Motor neuron (in vitro differentiated cells): ENCODE data around the gene ZSCAN22. TPM values are rescaled to one million over a fixed set of nuclear protein-coding genes. Genes with fewer than 3 reads are reported as not detected.
"Not testable (repeated sequence)": the region's sequence is repeated elsewhere in the genome, so short reads cannot be mapped to it uniquely, and the experiment has no call there.

Experiments
- ATAC-seq, 8 experiments: fragments of 200-7000 bp; cut with Tn5 transposase; replicated peaks in 6 of 8; 2 replicates each; pipeline ENCODE4 v1.8.0; 2021; ENCODE audit warnings: mild to moderate bottlenecking in 8 of 8, moderate library complexity in 8 of 8
- H3K27ac ChIP-seq, 2 donors: fragments of 250-450 bp; sonication (Bioruptor Pico); 2 replicates each; pipeline ENCODE4 v1.9.0; 2021; ENCODE audit warnings: antibody characterized with exemption in 2 of 2, mild to moderate bottlenecking in 2 of 2, moderate library complexity in 1 of 2
- H3K4me1 ChIP-seq, 2 donors: fragments of 250-450 bp; sonication (Bioruptor Pico); replicated peaks in 1 of 2; 2 replicates each; pipeline ENCODE4 v1.6.1; 2021; ENCODE audit warnings: antibody characterized with exemption in 2 of 2, mild to moderate bottlenecking in 2 of 2, moderate library complexity in 1 of 2
- H3K4me3 ChIP-seq, 5 donors: fragments of 250-450 bp; sonication (Bioruptor Pico); 2 replicates each; pipeline ENCODE4 v1.9.0; 2021; ENCODE audit warnings: antibody characterized with exemption in 5 of 5, mild to moderate bottlenecking in 5 of 5, moderate library complexity in 4 of 5
- WGBS, 10 experiments: fragments of 450-650 bp; shearing (Covaris generic); methylation state at CpG; one replicate each; pipeline ENCODE4 v1.0.0; 2022; 5-methylcytosine and 5-hydroxymethylcytosine counted together
- in situ Hi-C, 9 experiments: fragments of 400-800 bp; cut with MboI; loops; one replicate each; pipeline ENCODE4 v1.15.0; 2021; ENCODE audit warnings: low sequenced_read_pairs in 9 of 9, low pct_unique_long_range_greater_than_20kb in 2 of 9; ENCODE audit not compliant: unreplicated experiment in 9 of 9
- total RNA-seq, 8 experiments: library from RNA; unstranded; fragments of 300-600 nt; gene quantifications; 2 replicates each; pipeline versions ENCODE4 v1.2.3 to v1.2.4, GENCODE V29; 2022

Gene ZSCAN22
- total RNA-seq, 8 experiments from 2014 or later: 2.0 to 4.1 (median 3.3) TPM

- ATAC-seq, H3K27ac ChIP-seq: not testable (repeated sequence)
Measured at GRCh38 chr19:58348080-58348479, 21.3 kb downstream of the ZSCAN22 start.

GRCh38 chr19:58349590-58349989, 22.8 kb downstream of the ZSCAN22 start:
- no peak overlapping the region for H3K4me3 ChIP-seq
- peaks cover 5 to 9% of the 10 kb centered on the region in 2 donors for H3K4me1 ChIP-seq
- ATAC-seq: no peak
- 35 to 100% (median 80%) methylated on average over 1 to 8 of the region's 8 CpGs; no CpG with 5 or more reads in 2 of the 10 experiments for WGBS, 10 experiments
- H3K27ac ChIP-seq: no peak overlapping the region
- in situ Hi-C loops: no loop called here

More at GRCh38 chr19:58348080-58348479, 21.3 kb downstream of the ZSCAN22 start:
- in situ Hi-C loops, H3K4me1 ChIP-seq: not testable (repeated sequence)
- WGBS, 10 experiments: 0 to 20% (median 4%) methylated on average over 5 to 12 of the region's 12 CpGs; no CpG with 5 or more reads in 3 of the 10 experiments
- H3K4me3 ChIP-seq: peak overlapping the region; percentile 55 to 92 (median 67)

- H3K27ac ChIP-seq: no peak overlapping the region
- in situ Hi-C loops: no loop called here
- no peak for ATAC-seq
- 58 to 95% (median 83%) methylated on average over 1 to 15 of the region's 84 CpGs; no CpG with 5 or more reads in 4 of the 10 experiments for WGBS, 10 experiments
- H3K4me3 ChIP-seq: no peak overlapping the region
- peaks cover 5 to 9% of the 10 kb centered on the region in 2 donors for H3K4me1 ChIP-seq
Measured at GRCh38 chr19:58350001-58350861, 23.4 kb downstream of the ZSCAN22 start.

- no peak overlapping the region for H3K27ac ChIP-seq
- in situ Hi-C loops: no loop called here
- 82 to 100% (median 96%) methylated on average over 1 to 20 of the region's 34 CpGs; no CpG with 5 or more reads in 3 of the 10 experiments for WGBS, 10 experiments
- no peak overlapping the region for H3K4me3 ChIP-seq
- ATAC-seq: no peak
- peaks cover 5% of the 10 kb centered on the region in 2 donors for H3K4me1 ChIP-seq
Measured at GRCh38 chr19:58350871-58351557, 24.2 kb downstream of the ZSCAN22 start.

GRCh38 chr19:58351558-58351878, 24.7 kb downstream of the ZSCAN22 start:
- in situ Hi-C loops: no loop called here
- 57 to 100% (median 90%) methylated on average over 1 to 6 of the region's 9 CpGs; no CpG with 5 or more reads in 5 of the 10 experiments for WGBS, 10 experiments
- H3K4me3 ChIP-seq: no peak overlapping the region
- no peak overlapping the region for H3K27ac ChIP-seq
- H3K4me1 ChIP-seq: peaks cover 0 to 5% of the 10 kb centered on the region in 2 donors
- ATAC-seq: no peak

GRCh38 chr19:58351990-58352755, 25.4 kb downstream of the ZSCAN22 start:
- WGBS, 10 experiments: 33 to 92% (median 68%) methylated on average over 3 to 12 of the region's 23 CpGs; no CpG with 5 or more reads in 4 of the 10 experiments
- ATAC-seq: no peak
- H3K27ac ChIP-seq: no peak overlapping the region
- no peak overlapping the region for H3K4me3 ChIP-seq
- in situ Hi-C loops: no loop called here
- H3K4me1 ChIP-seq: peaks cover 0 to 5% of the 10 kb centered on the region in 2 donors

GRCh38 chr19:58352760-58353671, 26.2 kb downstream of the ZSCAN22 start, which contains the start of gene A1BG:
Gene A1BG (minus strand): TSS chr19:58353492. CDS start chr19:58353437, 55 bp downstream.
- 92 to 100% (median 100%) methylated on average over 1 to 5 of the region's 26 CpGs; no CpG with 5 or more reads in 7 of the 10 experiments for WGBS, 10 experiments
- H3K4me3 ChIP-seq: no peak within 1 kb of the TSS
- ATAC-seq: peak in 1 of 8 experiments; percentile 6
- peaks cover 5% of the 10 kb centered on the region in 2 donors for H3K4me1 ChIP-seq
- H3K27ac ChIP-seq: no peak within 1 kb of the TSS
- in situ Hi-C loops: no loop called here

- ATAC-seq: no peak
- H3K27ac ChIP-seq: no peak overlapping the region
- peaks cover 0 to 5% of the 10 kb centered on the region in 2 donors for H3K4me1 ChIP-seq
- 61 to 92% (median 90%) methylated on average over 2 to 6 of the region's 15 CpGs; no CpG with 5 or more reads in 6 of the 10 experiments for WGBS, 10 experiments
- H3K4me3 ChIP-seq: no peak overlapping the region
- in situ Hi-C loops: no loop called here
Measured at GRCh38 chr19:58353717-58354477, 27.1 kb downstream of the ZSCAN22 start.

- H3K4me1 ChIP-seq: peaks cover 0 to 5% of the 10 kb centered on the region in 2 donors
- in situ Hi-C loops: no loop called here
- no peak for ATAC-seq
- 29 to 100% (median 38%) methylated on average over 1 to 3 of the region's 6 CpGs; no CpG with 5 or more reads in 6 of the 10 experiments for WGBS, 10 experiments
- no peak overlapping the region for H3K4me3 ChIP-seq
- no peak overlapping the region for H3K27ac ChIP-seq
Measured at GRCh38 chr19:58354478-58355030, 27.8 kb downstream of the ZSCAN22 start.

GRCh38 chr19:58355215-58355796, 28.5 kb downstream of the ZSCAN22 start:
- no peak overlapping the region for H3K27ac ChIP-seq
- H3K4me3 ChIP-seq: no peak overlapping the region
- in situ Hi-C loops: no loop called here
- peaks cover 0 to 5% of the 10 kb centered on the region in 2 donors for H3K4me1 ChIP-seq
- no peak for ATAC-seq
- 40 to 100% (median 93%) methylated on average over 1 to 5 of the region's 10 CpGs; no CpG with 5 or more reads in 2 of the 10 experiments for WGBS, 10 experiments
